ENCODE data around the gene TLE3. TPM values are rescaled to one million over a fixed set of nuclear protein-coding genes. Genes with fewer than 3 reads are reported as not detected.

The TLE3 gene
- total RNA-seq, 4 donors from 2014 or later = 54.8 to 99.5 (median 57.6) TPM

DNA sequence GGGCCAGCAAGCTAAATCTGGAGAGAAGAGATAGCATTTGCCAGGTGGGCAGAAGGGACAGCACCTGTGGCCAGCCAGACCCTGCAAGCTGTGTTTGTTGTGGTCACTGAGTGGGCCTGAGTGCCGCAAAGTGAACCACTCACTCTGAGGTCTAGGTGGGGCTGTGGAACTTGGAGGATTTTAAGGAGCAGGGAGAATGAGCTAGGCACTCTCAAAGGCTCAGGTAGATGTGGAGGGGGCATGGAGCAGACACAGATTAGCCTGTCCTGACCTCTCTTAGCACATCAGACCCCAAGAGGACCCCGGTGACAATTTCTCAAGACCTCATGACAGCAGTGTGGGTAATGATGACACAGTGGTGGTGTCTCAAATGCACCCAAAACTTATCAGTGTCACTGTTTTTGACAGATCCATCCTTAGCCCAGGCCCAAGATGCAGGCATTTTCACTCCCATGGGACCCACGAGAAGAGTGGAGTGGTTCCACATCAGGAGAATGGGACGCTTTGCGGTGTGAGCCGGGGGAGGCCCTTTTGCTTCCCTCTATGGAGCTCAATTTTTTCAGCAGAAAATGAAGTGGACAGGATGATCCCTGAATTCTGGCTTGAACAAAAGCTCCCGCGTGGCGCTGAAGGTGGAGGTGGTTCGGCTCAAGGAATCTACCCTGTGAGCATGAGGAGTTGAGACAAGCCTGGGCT lies 43.8 kb upstream of the TLE3 start:
- TF ChIP-seq, protein P1, sequence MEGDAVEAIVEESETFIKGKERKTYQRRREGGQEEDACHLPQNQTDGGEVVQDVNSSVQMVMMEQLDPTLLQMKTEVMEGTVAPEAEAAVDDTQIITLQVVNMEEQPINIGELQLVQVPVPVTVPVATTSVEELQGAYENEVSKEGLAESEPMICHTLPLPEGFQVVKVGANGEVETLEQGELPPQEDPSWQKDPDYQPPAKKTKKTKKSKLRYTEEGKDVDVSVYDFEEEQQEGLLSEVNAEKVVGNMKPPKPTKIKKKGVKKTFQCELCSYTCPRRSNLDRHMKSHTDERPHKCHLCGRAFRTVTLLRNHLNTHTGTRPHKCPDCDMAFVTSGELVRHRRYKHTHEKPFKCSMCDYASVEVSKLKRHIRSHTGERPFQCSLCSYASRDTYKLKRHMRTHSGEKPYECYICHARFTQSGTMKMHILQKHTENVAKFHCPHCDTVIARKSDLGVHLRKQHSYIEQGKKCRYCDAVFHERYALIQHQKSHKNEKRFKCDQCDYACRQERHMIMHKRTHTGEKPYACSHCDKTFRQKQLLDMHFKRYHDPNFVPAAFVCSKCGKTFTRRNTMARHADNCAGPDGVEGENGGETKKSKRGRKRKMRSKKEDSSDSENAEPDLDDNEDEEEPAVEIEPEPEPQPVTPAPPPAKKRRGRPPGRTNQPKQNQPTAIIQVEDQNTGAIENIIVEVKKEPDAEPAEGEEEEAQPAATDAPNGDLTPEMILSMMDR (IDR thresholded peaks at IDR 0.05; ENCODE audit: low read depth) = no peak

DNA sequence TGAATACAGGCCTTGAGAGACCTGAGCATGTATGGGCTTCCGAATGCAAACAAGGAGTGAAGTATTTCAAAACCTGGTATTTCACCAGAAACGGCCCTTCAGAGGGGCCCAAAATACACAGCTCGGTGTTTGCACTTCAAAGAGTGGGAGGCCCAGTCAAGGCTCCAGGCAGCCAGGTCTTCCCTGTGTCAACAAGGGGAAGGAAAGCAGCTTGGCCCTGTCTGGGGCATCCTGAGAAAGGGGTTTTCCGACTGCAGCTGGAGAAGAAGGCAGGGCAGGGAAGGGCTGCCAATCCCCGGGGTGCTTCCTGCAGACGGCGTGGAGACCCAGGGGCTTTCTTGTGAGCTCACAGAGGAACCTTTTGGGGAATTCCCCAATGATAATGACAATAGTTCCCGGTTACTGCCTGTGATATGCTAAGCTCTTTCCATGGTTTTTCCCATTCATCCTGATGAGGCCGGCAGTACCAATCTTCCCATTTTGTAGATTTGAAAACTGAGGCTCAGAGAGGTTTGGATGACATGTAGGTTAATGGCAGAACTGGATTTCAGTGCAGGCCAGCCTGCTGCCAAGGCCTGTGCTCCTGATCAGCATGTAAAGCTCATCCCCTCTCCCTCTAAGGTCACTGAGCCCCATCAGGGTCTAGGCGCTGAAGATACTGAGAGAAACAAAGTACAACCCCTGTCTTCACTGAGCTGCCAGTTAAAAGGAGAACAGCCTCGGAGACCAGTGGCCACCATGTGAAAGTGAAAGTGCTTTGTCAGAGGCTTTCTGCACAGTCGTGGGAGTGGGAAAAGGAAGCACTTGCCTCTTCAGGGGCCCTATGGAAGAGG lies 43.0 kb upstream of the TLE3 start:
- TF ChIP-seq, protein P1 (IDR thresholded peaks at IDR 0.05; ENCODE audit: low read depth) = no peak

DNA sequence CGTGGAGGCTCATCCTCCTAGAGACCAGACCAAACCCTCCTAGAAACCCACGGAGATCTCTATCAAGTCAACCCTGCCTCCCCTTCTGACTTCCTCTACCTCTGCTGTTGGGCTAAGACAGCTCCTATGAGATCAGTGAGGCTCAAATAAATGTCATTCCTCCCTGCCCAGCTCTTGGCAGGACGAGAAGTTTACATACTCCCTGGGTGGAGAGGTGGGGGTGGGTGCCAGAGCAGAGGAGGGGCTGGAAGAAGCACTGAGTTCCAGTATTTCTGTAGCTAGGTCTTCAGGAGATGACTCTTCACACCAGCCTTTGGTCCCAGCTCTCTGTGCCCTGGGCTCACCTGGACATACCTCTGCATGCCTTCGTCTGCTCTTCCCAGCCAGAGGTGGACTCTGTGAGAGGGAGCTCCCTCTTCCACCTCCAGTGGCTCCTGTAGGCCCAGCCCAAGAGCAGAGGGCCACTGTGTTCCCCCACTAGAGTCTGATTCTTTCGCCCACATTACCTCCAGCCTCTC lies 42.4 kb upstream of the TLE3 start:
- TF ChIP-seq, protein P1 (IDR thresholded peaks at IDR 0.05; ENCODE audit: low read depth) = no peak

DNA sequence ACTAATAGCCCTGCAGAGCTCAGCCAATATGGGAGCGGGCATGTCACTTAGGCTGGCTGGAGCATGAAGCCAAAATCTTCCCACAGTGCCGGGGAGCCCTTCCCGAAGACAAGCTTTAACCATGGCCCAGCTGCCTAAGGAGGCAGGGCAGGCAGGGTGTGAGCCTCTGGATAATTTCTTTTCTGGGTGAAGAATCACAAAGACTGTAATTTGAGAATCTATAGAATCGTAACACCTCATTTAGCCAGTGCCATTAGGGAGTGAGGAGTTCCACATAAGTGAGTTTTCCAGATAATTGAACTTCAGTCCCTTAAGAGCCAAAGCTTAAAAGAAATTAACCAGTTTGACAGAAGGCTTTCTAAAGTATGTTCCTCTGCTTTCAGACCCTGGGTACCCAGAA lies 40.2 kb upstream of the TLE3 start:
- TF ChIP-seq, protein P1 (IDR thresholded peaks at IDR 0.05; ENCODE audit: low read depth) = no peak

DNA sequence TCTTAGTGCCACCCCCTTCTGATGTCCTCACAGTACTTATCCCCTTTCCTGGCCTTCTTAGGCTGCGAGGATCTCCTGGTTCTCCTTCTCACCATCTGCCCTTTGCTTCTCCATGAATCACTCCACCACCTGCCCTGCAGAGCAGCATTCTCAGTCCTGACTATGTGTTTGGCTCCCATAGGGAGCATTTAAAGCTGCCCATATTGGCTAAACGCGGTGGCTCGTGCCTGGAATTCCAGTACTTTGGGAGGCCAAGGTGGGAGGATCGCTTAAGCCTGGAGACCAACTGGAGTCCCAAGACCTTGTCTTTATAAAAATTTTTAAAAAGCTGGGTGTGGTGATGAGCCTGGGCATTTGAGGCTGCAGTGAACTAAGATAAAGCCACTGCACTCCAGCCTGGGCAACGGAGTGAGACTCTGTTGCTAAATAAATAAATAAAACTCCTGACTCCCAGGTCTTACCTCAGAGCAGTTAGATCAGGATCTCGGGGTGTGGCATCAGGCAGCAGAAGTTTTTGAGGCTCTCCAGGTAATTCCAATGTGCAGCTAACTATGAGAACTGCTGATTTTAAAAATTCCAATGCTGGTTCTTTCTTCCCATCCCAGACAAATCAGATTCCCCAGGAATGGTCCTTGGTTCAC lies 36.2 kb upstream of the TLE3 start:
- TF ChIP-seq, protein P1 (IDR thresholded peaks at IDR 0.05; ENCODE audit: low read depth) = no peak

DNA sequence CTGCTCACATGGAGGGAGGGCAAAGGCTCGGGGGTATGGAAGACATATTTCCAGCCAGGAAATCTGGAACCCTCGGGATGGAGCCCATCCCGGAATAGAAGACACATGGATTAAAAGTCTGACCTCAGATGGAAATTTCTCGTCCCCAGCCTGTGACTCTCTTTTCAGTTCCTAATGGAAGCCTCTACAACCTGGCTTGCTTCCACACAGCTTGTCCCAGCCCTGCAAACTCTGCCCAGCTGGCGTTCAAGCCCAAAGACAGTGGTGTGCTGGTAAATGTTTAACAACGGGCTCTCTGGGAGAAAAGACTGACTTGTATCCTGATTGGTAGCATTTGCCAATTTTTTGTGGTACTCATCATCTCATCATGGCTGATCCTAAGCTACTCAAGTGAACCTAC lies 35.6 kb upstream of the TLE3 start:
- TF ChIP-seq, protein P1 (IDR thresholded peaks at IDR 0.05; ENCODE audit: low read depth) = no peak

DNA sequence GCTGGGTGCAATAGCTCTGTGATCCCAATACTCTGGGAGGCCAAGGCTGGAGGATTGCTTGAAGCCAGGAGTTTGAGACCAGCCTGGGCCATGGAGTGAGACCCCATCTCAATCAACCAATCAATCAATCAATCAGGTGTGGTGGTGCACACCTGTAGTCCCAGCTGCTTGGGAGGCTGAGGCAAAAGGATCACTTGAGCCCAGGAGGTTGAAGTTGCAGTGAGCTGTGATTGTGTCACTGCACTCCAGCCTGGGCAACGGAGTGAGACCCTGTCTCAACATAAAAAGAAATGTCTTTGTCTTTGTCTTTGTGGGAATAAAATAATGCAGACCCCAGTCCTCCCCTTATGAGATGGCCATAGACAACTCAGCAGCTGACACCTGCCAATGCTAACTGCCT lies 34.9 kb upstream of the TLE3 start:
- TF ChIP-seq, protein P1 (IDR thresholded peaks at IDR 0.05; ENCODE audit: low read depth) = no peak

Measured in subcutaneous adipose tissue (tissue), 4 donors.